BE2C (cell line): Measurements from ENCODE around the gene CELF1.

Experiments
- DNase-seq: peaks from one replicate; pipeline ENCODE4 v3.0.0-alpha.2; 2020
- H3K27me3 ChIP-seq: fragments of 250-450 bp; sonication (Bioruptor Pico); 2 replicates; pipeline ENCODE4 v1.5.1; 2020; ENCODE audit warnings: mild to moderate bottlenecking
- H3K36me3 ChIP-seq: fragments of 250-450 bp; sonication (Bioruptor Pico); 2 replicates; pipeline ENCODE4 v1.5.1; 2020; ENCODE audit warnings: mild to moderate bottlenecking
- H3K4me1 ChIP-seq: fragments of 250-450 bp; sonication (Bioruptor Pico); 2 replicates; pipeline ENCODE4 v1.5.1; 2020
- H3K4me3 ChIP-seq: 2 replicates; pipeline ENCODE4 v1.5.1; 2011; ENCODE audit warnings: low read depth, low read length
- H3K9me3 ChIP-seq: fragments of 250-450 bp; sonication (Bioruptor Pico); 2 replicates; pipeline ENCODE4 v1.5.1; 2020
- TF ChIP-seq, protein P1 (sequence below): IDR thresholded peaks from 2 replicates; pipeline ENCODE4 v1.5.1; 2012; ENCODE audit warnings: mild to moderate bottlenecking, low read depth, low read length

The CELF1 gene

DNA sequence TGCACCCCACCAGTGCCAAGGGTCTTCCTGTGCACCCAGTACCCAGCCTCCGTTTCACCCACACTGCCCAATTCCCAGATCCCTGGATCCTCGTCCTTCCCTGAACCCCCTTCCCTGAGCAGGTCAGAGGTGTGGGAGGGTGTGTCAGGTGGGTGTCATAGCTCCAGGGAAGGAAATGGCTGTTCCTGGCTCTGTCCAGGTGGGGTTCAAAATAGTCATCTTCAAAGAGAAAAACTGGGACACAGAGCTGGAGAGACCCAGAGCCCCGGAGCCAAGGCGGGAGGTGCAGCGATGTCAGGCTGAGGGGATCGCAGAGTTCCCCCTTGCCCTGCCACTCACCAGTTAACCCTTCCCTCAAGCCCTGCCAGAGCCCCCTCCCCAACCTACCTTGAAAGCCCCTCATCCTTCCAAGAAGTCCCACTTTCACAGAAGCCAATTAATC is 40.6 kb upstream of the CELF1 start:
- Histone ChIP-seq H3K4me1 (no peaks in the 10 kb centered on the region), H3K36me3 (no peaks in the 10 kb centered on the region), H3K9me3 (no peaks in the 10 kb centered on the region), H3K4me3 (peak overlapping the region; percentile 23), H3K27me3 (peaks cover 8% of the 10 kb centered on the region)
- no peak for DNase-seq
- TF ChIP-seq, protein P1, sequence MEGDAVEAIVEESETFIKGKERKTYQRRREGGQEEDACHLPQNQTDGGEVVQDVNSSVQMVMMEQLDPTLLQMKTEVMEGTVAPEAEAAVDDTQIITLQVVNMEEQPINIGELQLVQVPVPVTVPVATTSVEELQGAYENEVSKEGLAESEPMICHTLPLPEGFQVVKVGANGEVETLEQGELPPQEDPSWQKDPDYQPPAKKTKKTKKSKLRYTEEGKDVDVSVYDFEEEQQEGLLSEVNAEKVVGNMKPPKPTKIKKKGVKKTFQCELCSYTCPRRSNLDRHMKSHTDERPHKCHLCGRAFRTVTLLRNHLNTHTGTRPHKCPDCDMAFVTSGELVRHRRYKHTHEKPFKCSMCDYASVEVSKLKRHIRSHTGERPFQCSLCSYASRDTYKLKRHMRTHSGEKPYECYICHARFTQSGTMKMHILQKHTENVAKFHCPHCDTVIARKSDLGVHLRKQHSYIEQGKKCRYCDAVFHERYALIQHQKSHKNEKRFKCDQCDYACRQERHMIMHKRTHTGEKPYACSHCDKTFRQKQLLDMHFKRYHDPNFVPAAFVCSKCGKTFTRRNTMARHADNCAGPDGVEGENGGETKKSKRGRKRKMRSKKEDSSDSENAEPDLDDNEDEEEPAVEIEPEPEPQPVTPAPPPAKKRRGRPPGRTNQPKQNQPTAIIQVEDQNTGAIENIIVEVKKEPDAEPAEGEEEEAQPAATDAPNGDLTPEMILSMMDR = no peak

DNA sequence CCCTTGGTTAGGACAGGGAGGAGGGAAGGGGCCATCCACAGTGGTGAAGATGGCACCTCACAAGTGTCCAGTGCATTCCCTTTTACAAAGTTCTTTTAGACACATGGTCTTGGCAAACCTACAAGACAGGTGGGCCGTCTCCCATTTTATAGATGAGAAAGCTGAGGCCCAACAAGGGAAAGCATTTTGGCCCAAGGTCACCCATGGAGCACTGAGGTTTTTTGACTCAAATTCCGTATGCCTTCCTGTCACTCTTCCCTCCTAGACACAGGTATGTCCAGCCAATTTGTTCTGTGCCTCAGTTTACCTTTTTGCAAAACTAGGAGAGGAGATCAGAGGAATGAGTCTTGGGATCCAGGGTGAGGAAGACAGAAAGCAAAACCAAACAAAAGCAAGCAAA is 40.0 kb upstream of the CELF1 start:
- Histone ChIP-seq H3K4me3 (no peak overlapping the region), H3K4me1 (no peaks in the 10 kb centered on the region), H3K27me3 (peaks cover 8% of the 10 kb centered on the region)

DNA sequence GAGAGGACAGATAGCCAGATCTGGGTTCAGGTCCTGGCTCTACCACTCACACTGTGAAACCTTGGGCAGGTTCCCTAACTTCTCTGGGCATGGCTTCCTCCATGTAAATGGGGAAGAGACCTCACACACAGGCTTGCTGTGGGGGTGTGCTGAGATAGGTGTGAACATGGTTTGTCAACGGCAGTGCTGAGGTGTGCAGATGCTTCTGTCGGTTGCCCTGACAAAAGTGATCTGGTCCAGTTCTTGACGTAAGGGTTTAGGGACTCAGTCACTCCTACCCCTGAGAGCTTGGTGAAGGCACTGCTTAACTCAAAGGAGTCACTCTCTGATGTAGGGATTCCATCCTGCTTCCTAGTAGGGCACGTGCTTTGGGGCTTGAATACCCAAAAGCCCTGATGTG is 39.3 kb upstream of the CELF1 start:
- no peaks in the 10 kb centered on the region for H3K9me3 ChIP-seq
- no peaks in the 10 kb centered on the region for H3K4me1 ChIP-seq
- H3K27me3 ChIP-seq = peaks cover 8% of the 10 kb centered on the region
- DNase-seq = no peak
- TF ChIP-seq, protein P1 = no peak
- H3K4me3 ChIP-seq = no peak overlapping the region
- H3K36me3 ChIP-seq = no peaks in the 10 kb centered on the region

More for the DNA sequence above, 40.0 kb upstream of the CELF1 start:
- Histone ChIP-seq H3K9me3 (no peaks in the 10 kb centered on the region), H3K36me3 (no peaks in the 10 kb centered on the region)
- TF ChIP-seq, protein P1 = no peak
- no peak for DNase-seq

DNA sequence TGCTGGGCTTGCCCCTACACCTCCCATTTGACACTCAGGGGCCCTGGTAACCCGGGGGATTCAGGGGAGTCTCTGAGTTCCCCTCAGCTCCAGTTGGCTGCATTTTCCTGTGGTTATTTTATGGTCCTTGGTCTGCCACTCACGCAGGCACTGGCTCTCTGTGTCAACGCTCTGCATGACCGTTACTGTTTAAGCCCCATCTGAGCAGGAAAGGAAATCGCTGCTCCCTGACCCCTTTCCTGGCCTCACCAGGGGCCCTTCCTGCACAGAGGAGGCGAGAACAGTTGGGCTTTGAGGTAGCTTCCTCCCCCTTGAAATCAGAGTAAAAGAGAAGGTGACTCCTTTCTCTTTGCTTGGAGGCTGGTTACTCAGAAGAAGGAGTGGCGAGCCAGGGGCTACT is 38.8 kb upstream of the CELF1 start:
- DNase-seq = no peak
- peaks cover 8% of the 10 kb centered on the region for H3K27me3 ChIP-seq
- no peak overlapping the region for H3K4me3 ChIP-seq

DNA sequence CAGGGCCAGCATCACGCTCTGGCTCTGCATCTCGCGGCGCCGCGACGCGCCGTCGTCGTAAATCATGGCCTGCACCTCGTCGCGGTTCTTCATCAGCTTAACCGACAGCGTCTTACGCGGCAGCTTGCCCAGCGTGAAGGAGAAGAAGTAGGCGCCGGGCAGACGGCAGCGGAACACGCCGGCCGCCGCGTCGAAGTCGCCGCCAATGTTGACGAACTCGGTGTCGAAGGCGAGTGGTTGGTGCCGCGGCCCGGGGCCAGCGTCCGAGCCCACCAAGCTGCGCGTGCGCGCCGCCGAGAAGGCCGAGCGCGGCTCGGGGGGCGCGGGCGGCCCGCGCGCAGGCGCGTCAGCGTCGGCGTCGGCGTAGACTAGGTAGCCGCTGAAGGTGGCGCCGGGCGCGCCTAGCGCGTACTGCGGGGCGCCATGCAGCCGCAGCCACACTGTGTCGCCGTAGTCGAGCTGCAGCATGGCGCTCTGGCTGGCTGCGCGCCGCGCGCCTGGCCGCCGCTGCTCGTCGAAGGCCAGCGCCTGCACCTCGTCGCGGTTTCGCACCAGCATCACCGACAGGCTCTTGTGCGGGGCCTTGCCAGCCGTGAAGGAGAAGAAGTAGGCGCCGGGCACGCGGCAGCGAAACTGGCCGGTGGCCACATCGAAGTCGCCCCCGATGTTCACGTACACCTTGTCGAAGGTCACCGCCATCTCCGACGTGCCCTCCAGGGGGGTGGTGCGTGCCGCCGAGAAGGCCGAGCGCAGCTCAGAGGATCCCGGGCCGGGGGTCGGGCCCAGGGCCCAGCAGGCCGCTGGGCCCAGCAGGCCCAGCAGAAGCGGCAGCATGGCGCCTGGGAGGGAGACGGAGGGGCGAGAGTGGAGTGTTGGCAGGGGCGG is 37.3 kb upstream of the CELF1 start:
- Histone ChIP-seq H3K27me3 (peaks cover 8% of the 10 kb centered on the region), H3K4me3 (no peak overlapping the region), H3K4me1 (no peaks in the 10 kb centered on the region), H3K9me3 (no peaks in the 10 kb centered on the region), H3K36me3 (no peaks in the 10 kb centered on the region)
- TF ChIP-seq, protein P1 = no peak
- DNase-seq = no peak

More for the DNA sequence above, 38.8 kb upstream of the CELF1 start:
- H3K36me3 ChIP-seq = no peaks in the 10 kb centered on the region
- TF ChIP-seq, protein P1 = no peak
- H3K9me3 ChIP-seq = no peaks in the 10 kb centered on the region
- no peaks in the 10 kb centered on the region for H3K4me1 ChIP-seq

DNA sequence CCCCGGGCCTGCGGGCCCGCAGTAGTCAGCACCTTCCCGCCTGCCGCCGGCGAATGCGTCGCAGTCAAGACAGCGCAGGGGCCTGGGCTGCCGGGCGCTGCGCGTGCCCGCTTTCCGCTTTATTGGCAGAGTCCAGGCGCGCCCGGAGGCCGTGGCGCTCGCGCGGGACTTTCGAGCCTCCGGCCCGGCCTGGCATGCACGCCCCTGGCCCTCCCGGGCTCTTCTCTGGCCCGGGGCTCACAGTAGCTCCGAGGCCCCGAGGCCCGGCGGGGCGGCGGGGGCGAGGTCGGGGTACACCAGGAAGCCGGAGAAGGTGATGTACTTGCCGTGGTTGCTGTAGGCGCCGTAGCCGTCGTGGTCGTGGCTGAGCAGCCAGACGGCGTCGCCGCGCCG is 36.6 kb upstream of the CELF1 start:
- Histone ChIP-seq H3K9me3 (no peaks in the 10 kb centered on the region), H3K4me1 (no peaks in the 10 kb centered on the region), H3K4me3 (no peak overlapping the region), H3K36me3 (no peaks in the 10 kb centered on the region), H3K27me3 (peaks cover 8% of the 10 kb centered on the region)
- TF ChIP-seq, protein P1 = no peak
- no peak for DNase-seq
